ENCODE data around the gene LAD1. TPM values are rescaled to one million over a fixed set of nuclear protein-coding genes. Genes with fewer than 3 reads are reported as not detected.

Gene LAD1, protein sequence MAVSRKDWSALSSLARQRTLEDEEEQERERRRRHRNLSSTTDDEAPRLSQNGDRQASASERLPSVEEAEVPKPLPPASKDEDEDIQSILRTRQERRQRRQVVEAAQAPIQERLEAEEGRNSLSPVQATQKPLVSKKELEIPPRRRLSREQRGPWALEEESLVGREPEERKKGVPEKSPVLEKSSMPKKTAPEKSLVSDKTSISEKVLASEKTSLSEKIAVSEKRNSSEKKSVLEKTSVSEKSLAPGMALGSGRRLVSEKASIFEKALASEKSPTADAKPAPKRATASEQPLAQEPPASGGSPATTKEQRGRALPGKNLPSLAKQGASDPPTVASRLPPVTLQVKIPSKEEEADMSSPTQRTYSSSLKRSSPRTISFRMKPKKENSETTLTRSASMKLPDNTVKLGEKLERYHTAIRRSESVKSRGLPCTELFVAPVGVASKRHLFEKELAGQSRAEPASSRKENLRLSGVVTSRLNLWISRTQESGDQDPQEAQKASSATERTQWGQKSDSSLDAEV
- not detected for total RNA-seq

GRCh38 chr1:201399018-201399351 lies at the start of gene LAD1:
LAD1 (minus strand) TSS chr1:201399324; CDS start chr1:201399306, 18 bp downstream.
- Mint-ChIP-seq H3K4me1 (ENCODE audit: low read depth in 2 of 2) (no peaks in the 10 kb centered on the region), H3K9me3 (no peaks in the 10 kb centered on the region), H3K4me3 (no peak within 1 kb of the TSS), H3K27me3 (peaks cover 22 to 23% of the 10 kb centered on the region in 2 donors), H3K36me3 (no peaks in the 10 kb centered on the region), H3K27ac (no peak within 1 kb of the TSS)
- ATAC-seq: no peak
- DNase-seq (ENCODE audit: low spot score): no peak

GRCh38 chr1:201447903-201448871 lies 49.1 kb upstream of the LAD1 start:
- Mint-ChIP-seq H3K4me3 (no peak overlapping the region), H3K27me3 (peaks cover 6 to 11% of the 10 kb centered on the region in 2 donors), H3K36me3 (no peaks in the 10 kb centered on the region), H3K4me1 (ENCODE audit: low read depth in 2 of 2) (peaks cover 0 to 9% of the 10 kb centered on the region in 2 donors), H3K27ac (no peak overlapping the region), H3K9me3 (no peaks in the 10 kb centered on the region)
- DNase-seq (ENCODE audit: low spot score): no peak
- peak; percentile 82 to 87 for ATAC-seq

DNA sequence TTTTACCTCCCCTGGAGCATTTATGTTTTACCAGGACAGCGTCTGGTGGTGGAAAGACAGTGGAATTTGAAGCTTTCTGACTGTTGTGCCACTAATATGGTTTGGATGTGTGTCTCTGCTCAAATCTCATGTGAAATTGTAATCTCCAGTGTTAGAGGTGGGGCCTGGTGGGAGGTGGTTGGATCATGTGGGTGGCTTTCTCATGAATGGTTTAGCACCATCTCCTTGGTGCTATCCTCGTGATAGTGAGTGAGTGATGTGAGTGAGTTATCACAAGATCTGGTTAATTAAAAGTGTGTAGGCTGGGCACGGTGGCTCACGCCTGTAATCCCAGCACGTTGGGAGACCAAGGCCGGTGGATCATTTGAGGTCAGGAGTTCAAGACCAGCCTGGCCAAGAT lies 46.2 kb upstream of the LAD1 start:
- ATAC-seq (no peak), DNase-seq (ENCODE audit: low spot score) (no peak)
- Mint-ChIP-seq H3K4me3 (no peak overlapping the region), H3K27ac (no peak overlapping the region), H3K27me3 (peaks cover 9 to 22% of the 10 kb centered on the region in 2 donors), H3K36me3 (no peaks in the 10 kb centered on the region), H3K4me1 (ENCODE audit: low read depth in 2 of 2) (peaks cover 0 to 9% of the 10 kb centered on the region in 2 donors), H3K9me3 (no peaks in the 10 kb centered on the region)

GRCh38 chr1:201444792-201445191 lies 45.7 kb upstream of the LAD1 start:
- peaks cover 9 to 17% of the 10 kb centered on the region in 2 donors for H3K27me3 Mint-ChIP-seq
- ATAC-seq: no peak
- H3K4me3 Mint-ChIP-seq: no peak overlapping the region

GRCh38 chr1:201443747-201444146 lies 44.6 kb upstream of the LAD1 start:
- peaks cover 0 to 9% of the 10 kb centered on the region in 2 donors for H3K4me1 Mint-ChIP-seq (ENCODE audit: low read depth in 2 of 2)
- DNase-seq (ENCODE audit: low spot score) (no peak), ATAC-seq (no peak)
- no peaks in the 10 kb centered on the region for H3K9me3 Mint-ChIP-seq
- no peak overlapping the region for H3K27ac Mint-ChIP-seq
- peaks cover 12 to 17% of the 10 kb centered on the region in 2 donors for H3K27me3 Mint-ChIP-seq
- no peak overlapping the region for H3K4me3 Mint-ChIP-seq
- H3K36me3 Mint-ChIP-seq: no peaks in the 10 kb centered on the region

More at GRCh38 chr1:201444792-201445191, 45.7 kb upstream of the LAD1 start:
- no peaks in the 10 kb centered on the region for H3K36me3 Mint-ChIP-seq
- H3K9me3 Mint-ChIP-seq: no peaks in the 10 kb centered on the region
- peaks cover 0 to 9% of the 10 kb centered on the region in 2 donors for H3K4me1 Mint-ChIP-seq (ENCODE audit: low read depth in 2 of 2)
- DNase-seq (ENCODE audit: low spot score): no peak
- H3K27ac Mint-ChIP-seq: no peak overlapping the region

DNA sequence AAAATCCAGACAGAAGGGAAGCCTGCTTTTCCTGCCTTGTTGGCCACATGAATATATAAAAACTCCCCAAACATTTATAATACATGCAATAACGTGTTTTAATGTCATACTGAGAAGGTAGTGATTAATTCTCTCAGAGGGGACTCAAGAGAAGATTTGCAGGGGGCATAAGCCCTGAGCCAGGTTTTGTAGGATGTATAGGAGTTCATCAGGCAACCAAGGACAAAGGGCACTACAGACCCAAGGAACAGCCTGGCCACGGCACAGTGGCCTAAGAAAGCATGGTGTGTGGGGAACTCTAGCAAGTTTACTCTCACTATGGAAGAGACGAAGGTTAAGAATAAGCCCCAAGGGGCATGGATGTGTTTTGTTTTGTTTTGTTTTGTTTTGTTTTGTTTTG lies 37.8 kb upstream of the LAD1 start:
- DNase-seq (ENCODE audit: low spot score) (no peak), ATAC-seq (no peak)
- H3K36me3 Mint-ChIP-seq: no peaks in the 10 kb centered on the region
- H3K9me3 Mint-ChIP-seq: no peaks in the 10 kb centered on the region
- no peak overlapping the region for H3K27ac Mint-ChIP-seq
- H3K27me3 Mint-ChIP-seq: peaks cover 9 to 22% of the 10 kb centered on the region in 2 donors
- peaks cover 6 to 9% of the 10 kb centered on the region in 2 donors for H3K4me1 Mint-ChIP-seq (ENCODE audit: low read depth in 2 of 2)
- no peak overlapping the region for H3K4me3 Mint-ChIP-seq

GRCh38 chr1:201436393-201436792 lies 37.3 kb upstream of the LAD1 start:
- Mint-ChIP-seq H3K4me1 (ENCODE audit: low read depth in 2 of 2) (peaks cover 6 to 9% of the 10 kb centered on the region in 2 donors), H3K27me3 (peaks cover 9 to 16% of the 10 kb centered on the region in 2 donors), H3K9me3 (no peaks in the 10 kb centered on the region), H3K36me3 (no peaks in the 10 kb centered on the region), H3K27ac (no peak overlapping the region), H3K4me3 (no peak overlapping the region)
- DNase-seq (ENCODE audit: low spot score) (no peak), ATAC-seq (no peak)

- Mint-ChIP-seq H3K4me1 (ENCODE audit: low read depth in 2 of 2) (peaks cover 6 to 9% of the 10 kb centered on the region in 2 donors), H3K9me3 (no peaks in the 10 kb centered on the region), H3K4me3 (no peak overlapping the region), H3K36me3 (no peaks in the 10 kb centered on the region), H3K27ac (no peak overlapping the region), H3K27me3 (peaks cover 4 to 14% of the 10 kb centered on the region in 2 donors)
- no peak for DNase-seq (ENCODE audit: low spot score)
- ATAC-seq: no peak
Measured at GRCh38 chr1:201434266-201434665, 35.1 kb upstream of the LAD1 start.

DNA sequence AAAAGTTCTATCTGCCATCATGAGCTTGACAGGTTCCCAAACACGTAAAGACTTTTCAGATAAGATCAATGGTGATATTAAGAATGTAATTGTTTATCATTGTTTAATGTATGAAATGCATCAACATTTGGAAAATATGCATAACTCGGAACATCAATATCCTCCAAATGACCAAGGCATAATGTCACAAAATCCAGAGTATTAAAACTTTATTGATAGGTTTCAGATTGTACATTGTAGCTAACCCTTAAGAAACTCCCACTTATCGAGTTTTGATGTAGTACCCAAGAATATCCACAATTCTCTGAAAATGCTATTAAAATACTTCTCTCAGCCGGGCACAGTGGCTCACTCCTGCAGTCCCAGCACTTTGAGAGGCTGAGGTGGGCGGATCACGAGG lies 34.5 kb upstream of the LAD1 start:
- Mint-ChIP-seq H3K27ac (no peak overlapping the region), H3K27me3 (peaks cover 4 to 14% of the 10 kb centered on the region in 2 donors), H3K36me3 (no peaks in the 10 kb centered on the region), H3K4me3 (no peak overlapping the region), H3K9me3 (no peaks in the 10 kb centered on the region), H3K4me1 (ENCODE audit: low read depth in 2 of 2) (peaks cover 6 to 9% of the 10 kb centered on the region in 2 donors)
- no peak for ATAC-seq
- no peak for DNase-seq (ENCODE audit: low spot score)

DNA sequence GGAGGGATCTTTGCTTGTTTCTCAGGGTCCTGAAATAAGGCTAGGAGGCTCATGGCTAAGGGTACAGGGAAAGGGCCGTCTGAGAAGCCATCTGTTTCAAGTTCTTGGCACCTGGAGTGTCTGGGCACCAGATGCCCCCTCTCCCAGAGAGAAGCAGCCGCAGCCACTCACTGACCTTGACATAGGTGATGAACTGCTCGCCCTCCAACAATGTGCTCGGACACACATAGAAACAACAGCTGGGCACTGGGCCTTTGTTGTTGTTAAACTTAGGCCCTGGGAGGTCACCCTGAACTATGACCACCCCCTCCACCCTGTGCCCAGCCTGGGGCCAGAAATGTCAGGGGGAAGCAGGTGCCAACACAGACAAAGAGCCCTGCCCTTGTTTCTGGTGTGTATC lies 31.7 kb upstream of the LAD1 start:
- Mint-ChIP-seq H3K4me3 (no peak overlapping the region), H3K4me1 (ENCODE audit: low read depth in 2 of 2) (peaks cover 3 to 5% of the 10 kb centered on the region in 2 donors), H3K9me3 (no peaks in the 10 kb centered on the region), H3K27ac (no peak overlapping the region), H3K27me3 (peaks cover 2 to 9% of the 10 kb centered on the region in 2 donors), H3K36me3 (no peaks in the 10 kb centered on the region)
- ATAC-seq (no peak), DNase-seq (ENCODE audit: low spot score) (no peak)

- H3K27me3 Mint-ChIP-seq: peaks cover 2 to 9% of the 10 kb centered on the region in 2 donors
- DNase-seq (ENCODE audit: low spot score): no peak
- no peak for ATAC-seq
- H3K4me3 Mint-ChIP-seq: no peak overlapping the region
- no peaks in the 10 kb centered on the region for H3K36me3 Mint-ChIP-seq
- H3K27ac Mint-ChIP-seq: no peak overlapping the region
- H3K4me1 Mint-ChIP-seq (ENCODE audit: low read depth in 2 of 2): peaks cover 0 to 3% of the 10 kb centered on the region in 2 donors
- no peaks in the 10 kb centered on the region for H3K9me3 Mint-ChIP-seq
Measured at GRCh38 chr1:201429736-201430501, 30.8 kb upstream of the LAD1 start.

- peaks cover 2 to 9% of the 10 kb centered on the region in 2 donors for H3K27me3 Mint-ChIP-seq
- no peak overlapping the region for H3K4me3 Mint-ChIP-seq
- H3K4me1 Mint-ChIP-seq (ENCODE audit: low read depth in 2 of 2): peaks cover 0 to 3% of the 10 kb centered on the region in 2 donors
- H3K9me3 Mint-ChIP-seq: no peaks in the 10 kb centered on the region
- H3K27ac Mint-ChIP-seq: no peak overlapping the region
- ATAC-seq (no peak), DNase-seq (ENCODE audit: low spot score) (no peak)
- no peaks in the 10 kb centered on the region for H3K36me3 Mint-ChIP-seq
Measured at GRCh38 chr1:201427963-201428362, 28.8 kb upstream of the LAD1 start.
